GM12865 (cell line): Measurements from ENCODE around the gene UBA7.

Source experiments
- DNase-seq: peaks from one replicate; pipeline ENCODE4 v3.0.0; 2010; ENCODE audit warnings: low read depth
- H3K4me3 ChIP-seq: 2 replicates; pipeline ENCODE4 v1.5.1; 2011; ENCODE audit warnings: mild to moderate bottlenecking, low read depth, low read length, control low read depth
- CTCF ChIP-seq: IDR thresholded peaks from 2 replicates; pipeline ENCODE4 v1.5.1; 2011; ENCODE audit warnings: low read length, control low read depth, low read depth, inconsistent platforms; ENCODE audit not compliant: insufficient read depth; ENCODE audit errors: missing control alignments

UBA7 gene

DNA sequence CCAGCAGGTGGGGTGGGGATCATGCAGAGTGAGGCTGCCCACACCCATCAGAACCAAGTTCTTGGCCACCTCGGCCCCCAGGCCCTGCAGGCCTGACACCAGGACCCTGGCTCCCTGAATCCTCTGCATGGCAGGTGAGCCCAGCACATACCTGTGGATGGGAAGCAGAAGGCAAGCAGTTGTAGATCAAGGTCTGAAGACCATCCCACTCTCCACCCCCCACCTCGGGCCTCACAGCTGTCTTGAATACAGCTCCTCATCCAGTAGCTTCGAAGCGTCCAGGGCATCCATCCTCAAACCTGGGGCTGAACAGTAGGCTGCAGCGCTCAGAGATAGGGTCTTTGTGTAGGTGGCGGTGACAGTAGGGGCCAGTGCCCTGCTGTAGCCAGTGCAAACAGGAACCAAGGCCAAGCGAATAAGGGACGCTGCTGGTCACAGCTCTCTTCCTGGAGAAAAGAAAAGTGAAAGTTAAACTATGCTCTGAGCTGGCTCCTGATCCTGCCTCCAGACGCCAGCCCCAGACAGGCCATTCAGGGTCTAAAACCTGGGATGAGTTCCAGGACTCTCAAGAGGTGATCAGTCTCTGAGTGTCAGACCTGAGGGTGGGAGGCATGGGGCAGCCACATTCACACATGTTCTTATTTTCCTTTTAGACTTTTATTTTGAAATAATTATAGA, at the start of gene UBA7:
TSS of gene UBA7 (minus strand) at position 457 of the 678 bp plus-strand sequence. CDS start at position 291, 166 bp downstream.
- peak; percentile 69 for DNase-seq
- H3K4me3 ChIP-seq = peak within 1 kb of the TSS; percentile 84
- TF ChIP-seq CTCF = no peak

GRCh38 chr3:49859576-49860305, 46.0 kb upstream of the UBA7 start:
- no peak for DNase-seq
- no peak for TF ChIP-seq CTCF

GRCh38 chr3:49856181-49857005, 42.6 kb upstream of the UBA7 start, which contains the start of gene TRAIP:
TSS of gene TRAIP (minus strand) at chr3:49856564. CDS start at chr3:49856453, 111 bp downstream.
- TF ChIP-seq CTCF = no peak
- H3K4me3 ChIP-seq = peak within 1 kb of the TSS; percentile 78
- DNase-seq = peak; percentile 96

More at GRCh38 chr3:49859576-49860305, 46.0 kb upstream of the UBA7 start:
- no peak overlapping the region for H3K4me3 ChIP-seq

- DNase-seq = no peak
- peak overlapping the region; percentile 78 for H3K4me3 ChIP-seq
- no peak for TF ChIP-seq CTCF
Observed at GRCh38 chr3:49855662-49856061, 41.9 kb upstream of the UBA7 start.

GRCh38 chr3:49845694-49846093, 31.9 kb upstream of the UBA7 start:
- no peak overlapping the region for H3K4me3 ChIP-seq
- TF ChIP-seq CTCF = no peak
- no peak for DNase-seq

DNA sequence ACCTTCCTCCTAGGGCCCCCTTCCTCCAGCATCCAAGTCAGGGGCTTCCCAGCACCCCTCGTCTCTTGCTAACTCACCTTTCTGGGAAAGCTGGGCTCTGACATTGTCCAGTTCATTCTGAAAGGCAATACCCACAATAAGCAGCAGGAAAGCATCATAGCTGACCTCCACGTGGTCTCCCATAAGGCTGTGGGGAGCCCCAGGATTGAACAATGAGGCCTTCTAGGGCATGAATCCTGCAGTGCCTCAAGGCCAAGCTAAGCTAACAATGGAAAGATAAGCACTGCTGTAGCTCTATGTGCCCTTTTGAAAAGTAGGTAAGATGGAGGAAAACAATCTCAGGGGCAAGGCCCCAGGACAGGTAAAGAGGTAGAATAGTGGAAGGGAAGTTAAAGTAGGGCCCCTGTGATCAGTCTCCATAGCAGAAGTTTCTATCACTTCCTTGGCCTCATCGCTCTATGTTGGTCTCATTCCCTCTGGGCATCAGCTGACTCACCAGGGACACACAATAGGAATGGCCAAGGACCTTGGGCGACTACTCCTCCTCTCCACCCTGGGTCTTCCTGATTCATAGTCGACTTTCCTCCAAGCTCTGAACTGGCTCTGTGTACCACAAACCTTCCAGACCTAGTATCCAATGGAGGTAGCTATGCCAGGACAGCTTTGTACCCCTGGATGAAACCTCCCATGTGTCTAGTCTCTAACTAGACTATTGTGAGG, 30.9 kb upstream of the UBA7 start:
- no peak overlapping the region for H3K4me3 ChIP-seq
- no peak for DNase-seq
- no peak for TF ChIP-seq CTCF
